Dendritic cell treated with granulocyte-macrophage colony-stimulating factor and Interleukin-4, amounts not matched to agents 40 ng/mL and 50 ng/mL, for 4 days (primary cell): ENCODE measurements around the gene FADS1.

Experiments
- H3K27ac Mint-ChIP-seq: one replicate; pipeline ENCODE4 v1.8.0; 2022; ENCODE audit warnings: mild to moderate bottlenecking, mixed read lengths
- H3K27me3 Mint-ChIP-seq: one replicate; pipeline ENCODE4 v1.8.0; 2022; ENCODE audit warnings: mild to moderate bottlenecking, mixed read lengths
- H3K36me3 Mint-ChIP-seq: one replicate; pipeline ENCODE4 v1.8.0; 2022; ENCODE audit warnings: low read depth, mixed read lengths
- H3K4me1 Mint-ChIP-seq: one replicate; pipeline ENCODE4 v1.8.0; 2022; ENCODE audit warnings: low read depth, mixed read lengths
- H3K4me3 Mint-ChIP-seq: one replicate; pipeline ENCODE4 v1.8.0; 2022; ENCODE audit warnings: mild to moderate bottlenecking, moderate library complexity, mixed read lengths
- H3K9me3 Mint-ChIP-seq: one replicate; pipeline ENCODE4 v1.8.0; 2022; ENCODE audit warnings: mixed read lengths
- intact Hi-C: fragments of 100-400 bp; cut with micrococcal nuclease; formaldehyde crosslinking; loops from one replicate; pipeline ENCODE4 v1.15.0; 2022

FADS1 gene

GRCh38 chr11:61803889-61804647 is 12.7 kb downstream of the FADS1 start:
- no peak overlapping the region for H3K4me3 Mint-ChIP-seq
- H3K9me3 Mint-ChIP-seq: no peaks in the 10 kb centered on the region
- H3K4me1 Mint-ChIP-seq: peaks cover 25% of the 10 kb centered on the region
- H3K27me3 Mint-ChIP-seq: no peaks in the 10 kb centered on the region
- H3K27ac Mint-ChIP-seq: no peak overlapping the region
- H3K36me3 Mint-ChIP-seq: peaks cover 99% of the 10 kb centered on the region
- intact Hi-C loops: no loop called here

- Mint-ChIP-seq H3K4me1 (peaks cover 32% of the 10 kb centered on the region), H3K4me3 (no peak overlapping the region), H3K9me3 (no peaks in the 10 kb centered on the region), H3K36me3 (peaks cover 84% of the 10 kb centered on the region), H3K27ac (no peak overlapping the region), H3K27me3 (no peaks in the 10 kb centered on the region)
- intact Hi-C loops: no loop called here
Measured at GRCh38 chr11:61802605-61803004, 14.2 kb downstream of the FADS1 start.

- intact Hi-C loops: no loop called here
- H3K36me3 Mint-ChIP-seq: peaks cover 75% of the 10 kb centered on the region
- peak overlapping the region; percentile 10 for H3K27ac Mint-ChIP-seq
- no peaks in the 10 kb centered on the region for H3K9me3 Mint-ChIP-seq
- H3K27me3 Mint-ChIP-seq: no peaks in the 10 kb centered on the region
- H3K4me1 Mint-ChIP-seq: peaks cover 32% of the 10 kb centered on the region
- H3K4me3 Mint-ChIP-seq: no peak overlapping the region
Measured at GRCh38 chr11:61800331-61801281, 16.2 kb downstream of the FADS1 start.

GRCh38 chr11:61799665-61800284 is 17.0 kb downstream of the FADS1 start:
- H3K27me3 Mint-ChIP-seq: no peaks in the 10 kb centered on the region
- no peak overlapping the region for H3K4me3 Mint-ChIP-seq
- H3K4me1 Mint-ChIP-seq: peaks cover 24% of the 10 kb centered on the region
- H3K27ac Mint-ChIP-seq: peak overlapping the region; percentile 10
- H3K9me3 Mint-ChIP-seq: no peaks in the 10 kb centered on the region
- intact Hi-C loops: no loop called here
- peaks cover 73% of the 10 kb centered on the region for H3K36me3 Mint-ChIP-seq

- no peak overlapping the region for H3K4me3 Mint-ChIP-seq
- peaks cover 55% of the 10 kb centered on the region for H3K36me3 Mint-ChIP-seq
- intact Hi-C loops: loop anchor here (2.0 kb wide), 2 partner anchors 149 to 311 kb away; no protein-coding TSS in a partner anchor
Measured at GRCh38 chr11:61797263-61797944, 19.4 kb downstream of the FADS1 start.

GRCh38 chr11:61795876-61796526 is 20.8 kb downstream of the FADS1 start:
- Mint-ChIP-seq H3K4me3 (no peak overlapping the region), H3K27me3 (no peaks in the 10 kb centered on the region)
- intact Hi-C loops: loop anchor here (2.0 kb wide), 2 partner anchors 151 to 313 kb away; no protein-coding TSS in a partner anchor

More at GRCh38 chr11:61797263-61797944, 19.4 kb downstream of the FADS1 start:
- Mint-ChIP-seq H3K27me3 (no peaks in the 10 kb centered on the region), H3K4me1 (peaks cover 38% of the 10 kb centered on the region), H3K27ac (peak overlapping the region; percentile 10), H3K9me3 (no peaks in the 10 kb centered on the region)

GRCh38 chr11:61795459-61795858 is 21.3 kb downstream of the FADS1 start:
- H3K4me1 Mint-ChIP-seq: peaks cover 45% of the 10 kb centered on the region
- no peaks in the 10 kb centered on the region for H3K27me3 Mint-ChIP-seq
- H3K27ac Mint-ChIP-seq: peak overlapping the region; percentile 44
- intact Hi-C loops: no loop called here
- H3K9me3 Mint-ChIP-seq: no peaks in the 10 kb centered on the region
- H3K36me3 Mint-ChIP-seq: peaks cover 43% of the 10 kb centered on the region
- H3K4me3 Mint-ChIP-seq: no peak overlapping the region

More at GRCh38 chr11:61795876-61796526, 20.8 kb downstream of the FADS1 start:
- no peaks in the 10 kb centered on the region for H3K9me3 Mint-ChIP-seq
- H3K36me3 Mint-ChIP-seq: peaks cover 47% of the 10 kb centered on the region
- peaks cover 48% of the 10 kb centered on the region for H3K4me1 Mint-ChIP-seq
- no peak overlapping the region for H3K27ac Mint-ChIP-seq

GRCh38 chr11:61794579-61794978 is 22.2 kb downstream of the FADS1 start:
- Mint-ChIP-seq H3K9me3 (no peaks in the 10 kb centered on the region), H3K4me1 (peaks cover 44% of the 10 kb centered on the region), H3K4me3 (no peak overlapping the region), H3K27me3 (no peaks in the 10 kb centered on the region), H3K27ac (no peak overlapping the region), H3K36me3 (peaks cover 43% of the 10 kb centered on the region)
- intact Hi-C loops: loop anchor here (5.0 kb wide), 1 partner anchor 328 kb away; the partner anchor contains the start of gene INCENP

GRCh38 chr11:61793829-61794204 is 23.0 kb downstream of the FADS1 start:
- Mint-ChIP-seq H3K4me1 (peaks cover 40% of the 10 kb centered on the region), H3K9me3 (no peaks in the 10 kb centered on the region), H3K27ac (no peak overlapping the region), H3K36me3 (peaks cover 47% of the 10 kb centered on the region), H3K27me3 (no peaks in the 10 kb centered on the region), H3K4me3 (no peak overlapping the region)
- intact Hi-C loops: loop anchor here (5.0 kb wide), 1 partner anchor 328 kb away; the partner anchor contains the start of gene INCENP

GRCh38 chr11:61793083-61793828 is 23.5 kb downstream of the FADS1 start:
- Mint-ChIP-seq H3K9me3 (no peaks in the 10 kb centered on the region), H3K36me3 (peaks cover 52% of the 10 kb centered on the region), H3K4me3 (peak overlapping the region; percentile 92), H3K27me3 (no peaks in the 10 kb centered on the region), H3K4me1 (peaks cover 40% of the 10 kb centered on the region), H3K27ac (peak overlapping the region; percentile 100)
- intact Hi-C loops: loop anchor here (5.0 kb wide), 1 partner anchor 329 kb away; the partner anchor contains the start of gene INCENP

GRCh38 chr11:61792310-61793082 is 24.3 kb downstream of the FADS1 start, which contains the start of the genes FEN1 and TMEM258:
Gene FEN1, plus strand, starts transcription at chr11:61792911. Its CDS starts 2,451 bp downstream, at chr11:61795362.
Gene TMEM258, minus strand, starts transcription at chr11:61792599. Its CDS starts 41 bp downstream, at chr11:61792558.
- Mint-ChIP-seq H3K36me3 (peaks cover 60% of the 10 kb centered on the region), H3K4me1 (peaks cover 41% of the 10 kb centered on the region), H3K9me3 (no peaks in the 10 kb centered on the region), H3K4me3 (peak within 1 kb of the TSS; percentile 92), H3K27ac (peak within 1 kb of the TSS; percentile 100), H3K27me3 (no peaks in the 10 kb centered on the region)
- intact Hi-C loops: loop anchor here (1.0 to 5.0 kb wide), 2 partner anchors 23 to 330 kb away; partner anchors contain the start of gene INCENP
